ENCODE results near the gene FLRT2. TPM values are rescaled to one million over a fixed set of nuclear protein-coding genes. Genes with fewer than 3 reads are reported as not detected.

Gene FLRT2
- total and polyA plus RNA-seq, 2 donors (not counting 1 experiment from before 2014, with no cell fraction given): not detected

GRCh38 chr14:85512451-85512850, 17.5 kb upstream of the FLRT2 start:
- no peak overlapping the region for H3K27ac Mint-ChIP-seq
- no peak overlapping the region for H3K4me3 ChIP-seq (ENCODE audit: control extremely low read depth in 1 of 5, extremely low read depth in 1 of 5, insufficient read depth in 1 of 5, low read depth in 2 of 5, low read length in 4 of 5)
- H3K27ac ChIP-seq (ENCODE audit: low read length in 2 of 2): no peak overlapping the region
- no peaks in the 10 kb centered on the region for H3K27me3 Mint-ChIP-seq
- peaks cover 6% of the 10 kb centered on the region for H3K9me3 Mint-ChIP-seq (ENCODE audit: insufficient read depth)
- no peak for ATAC-seq (ENCODE audit: low read depth)
- H3K4me3 Mint-ChIP-seq: no peak overlapping the region
- POLR2A ChIA-PET: interaction anchor here (0.5 kb wide), 1 partner anchor 8 kb away, joined by 3 read pairs; no protein-coding TSS in a partner anchor
- DNase-seq: no peak
- H3K9me3 ChIP-seq (ENCODE audit: control extremely low read depth in 1 of 3, control insufficient read depth in 2 of 3, insufficient read depth in 1 of 3, low read length in 2 of 3): no peaks in the 10 kb centered on the region
- H3K4me1 Mint-ChIP-seq: no peaks in the 10 kb centered on the region
- CTCF ChIA-PET: no interaction called here
- no peak overlapping the region for H2AFZ ChIP-seq (ENCODE audit: insufficient read depth, low read depth, low read length, poor library complexity, severe bottlenecking)
- no peak overlapping the region for H3K9ac ChIP-seq (ENCODE audit: low read length)
- H4K20me1 ChIP-seq (ENCODE audit: control insufficient read depth, insufficient read depth, low read length, poor library complexity, severe bottlenecking): no peaks in the 10 kb centered on the region
- H3K4me1 ChIP-seq (ENCODE audit: control insufficient read depth in 2 of 2, insufficient read depth in 2 of 2, low read length in 2 of 2): no peaks in the 10 kb centered on the region
- intact Hi-C loops (cut with micrococcal nuclease): no loop called here
- H3K79me2 ChIP-seq (ENCODE audit: control insufficient read depth, insufficient read depth, low read length): no peaks in the 10 kb centered on the region
- H3K36me3 ChIP-seq (replicated peaks in 1 of 2; ENCODE audit: control extremely low read depth in 1 of 2, control insufficient read depth in 1 of 2, extremely low read depth in 1 of 2, insufficient read depth in 2 of 2, low read length in 1 of 2): no peaks in the 10 kb centered on the region
- no peaks in the 10 kb centered on the region for H3K27me3 ChIP-seq (replicated peaks in 1 of 4; ENCODE audit: control extremely low read depth in 1 of 4, control insufficient read depth in 3 of 4, insufficient read depth in 4 of 4, low read length in 3 of 4)
- no peak overlapping the region for H3K4me2 ChIP-seq (replicated peaks; ENCODE audit: low read depth, low read length, poor library complexity, severe bottlenecking)
- TF ChIP-seq EZH2 (IDR thresholded peaks at IDR 0.05; ENCODE audit: borderline replicate concordance, insufficient read depth, low read depth, low read length, poor library complexity, severe bottlenecking) (no peak), CTCF (IDR thresholded peaks at IDR 0.05) (no peak)
- WGBS (ENCODE audit: insufficient coverage): no CpG with 5 or more reads among the region's 2 CpGs

- Mint-ChIP-seq H3K27me3 (no peaks in the 10 kb centered on the region), H3K9me3 (ENCODE audit: insufficient read depth) (peaks cover 6% of the 10 kb centered on the region), H3K4me3 (no peak overlapping the region), H3K27ac (no peak overlapping the region), H3K4me1 (no peaks in the 10 kb centered on the region)
- no peak overlapping the region for H3K4me2 ChIP-seq (replicated peaks; ENCODE audit: low read depth, low read length, poor library complexity, severe bottlenecking)
- H3K27me3 ChIP-seq (replicated peaks in 1 of 4; ENCODE audit: control extremely low read depth in 1 of 4, control insufficient read depth in 3 of 4, insufficient read depth in 4 of 4, low read length in 3 of 4): no peaks in the 10 kb centered on the region
- CTCF ChIA-PET: no interaction called here
- POLR2A ChIA-PET: no interaction called here
- TF ChIP-seq EZH2 (IDR thresholded peaks at IDR 0.05; ENCODE audit: borderline replicate concordance, insufficient read depth, low read depth, low read length, poor library complexity, severe bottlenecking) (no peak), CTCF (IDR thresholded peaks at IDR 0.05) (no peak)
- no peaks in the 10 kb centered on the region for H3K9me3 ChIP-seq (ENCODE audit: control extremely low read depth in 1 of 3, control insufficient read depth in 2 of 3, insufficient read depth in 1 of 3, low read length in 2 of 3)
- H3K9ac ChIP-seq (ENCODE audit: low read length): no peak overlapping the region
- no peaks in the 10 kb centered on the region for H4K20me1 ChIP-seq (ENCODE audit: control insufficient read depth, insufficient read depth, low read length, poor library complexity, severe bottlenecking)
- no peak for DNase-seq
- no peak overlapping the region for H3K27ac ChIP-seq (ENCODE audit: low read length in 2 of 2)
- no peaks in the 10 kb centered on the region for H3K4me1 ChIP-seq (ENCODE audit: control insufficient read depth in 2 of 2, insufficient read depth in 2 of 2, low read length in 2 of 2)
- H3K79me2 ChIP-seq (ENCODE audit: control insufficient read depth, insufficient read depth, low read length): no peaks in the 10 kb centered on the region
- no peaks in the 10 kb centered on the region for H3K36me3 ChIP-seq (replicated peaks in 1 of 2; ENCODE audit: control extremely low read depth in 1 of 2, control insufficient read depth in 1 of 2, extremely low read depth in 1 of 2, insufficient read depth in 2 of 2, low read length in 1 of 2)
- WGBS (ENCODE audit: insufficient coverage): 83% methylated on average over 1 of the region's 2 CpGs
- ATAC-seq (ENCODE audit: low read depth): no peak
- intact Hi-C loops (cut with micrococcal nuclease): no loop called here
- no peak overlapping the region for H2AFZ ChIP-seq (ENCODE audit: insufficient read depth, low read depth, low read length, poor library complexity, severe bottlenecking)
- H3K4me3 ChIP-seq (ENCODE audit: control extremely low read depth in 1 of 5, extremely low read depth in 1 of 5, insufficient read depth in 1 of 5, low read depth in 2 of 5, low read length in 4 of 5): no peak overlapping the region
Observed at GRCh38 chr14:85514487-85514886, 15.5 kb upstream of the FLRT2 start.

Data from B cell (primary cell).